Colonic mucosa (tissue), 4 donors: ENCODE data around the gene AGBL4. TPM values are rescaled to one million over a fixed set of nuclear protein-coding genes. Genes with fewer than 3 reads are reported as not detected.

Source experiments
- DNase-seq: peaks from one replicate; pipeline ENCODE4 v3.0.0-alpha.2; 2020
- H3K27ac ChIP-seq: fragments of 200-600 bp; one replicate; pipeline ENCODE4 v1.8.0; 2021
- H3K27me3 ChIP-seq: fragments of 200-600 bp; one replicate; pipeline ENCODE4 v1.8.0; 2021
- H3K36me3 ChIP-seq: fragments of 200-600 bp; one replicate; pipeline ENCODE4 v1.8.0; 2021
- H3K4me1 ChIP-seq: fragments of 200-600 bp; one replicate; pipeline ENCODE4 v1.8.0; 2021; ENCODE audit warnings: mild to moderate bottlenecking
- H3K4me3 ChIP-seq: fragments of 200-600 bp; one replicate; pipeline ENCODE4 v1.8.0; 2021
- H3K9ac ChIP-seq, 2 donors: one replicate each; pipeline ENCODE4 v1.7.0; 2013; ENCODE audit warnings: control low read depth in 2 of 2, low read depth in 2 of 2, low read length in 2 of 2
- H3K9me3 ChIP-seq: fragments of 200-600 bp; one replicate; pipeline ENCODE4 v1.8.0; 2021
- intact Hi-C: fragments of 100-400 bp; cut with DNase I; formaldehyde crosslinking; loops from one replicate; pipeline ENCODE4 v1.14.1; 2022
- total RNA-seq, 2 donors: library from RNA; stranded (reverse); fragmentation: NEBNext Ultra II Directional in 1 of 2; extraction: Animal tissue kit (Norgen Biotek cat#: 25700) in 1 of 2; gene quantifications; one replicate each; pipeline ENCODE4 v1.2.1, GENCODE V29; 2021
- TF ChIP-seq, protein P1 (sequence below): fragments of 200-600 bp; IDR thresholded peaks from one replicate; pipeline ENCODE4 v1.8.0; 2022; ENCODE audit warnings: antibody characterized with exemption, mild to moderate bottlenecking
- donor health status: healthy.
- donor health status: DM: no; HTN: no; CAD: no.
- donor health status: DM: no; HTN: no; CAD: no.

AGBL4 gene
- total RNA-seq, 2 donors from 2014 or later: 0.24 to 0.30 TPM

DNA sequence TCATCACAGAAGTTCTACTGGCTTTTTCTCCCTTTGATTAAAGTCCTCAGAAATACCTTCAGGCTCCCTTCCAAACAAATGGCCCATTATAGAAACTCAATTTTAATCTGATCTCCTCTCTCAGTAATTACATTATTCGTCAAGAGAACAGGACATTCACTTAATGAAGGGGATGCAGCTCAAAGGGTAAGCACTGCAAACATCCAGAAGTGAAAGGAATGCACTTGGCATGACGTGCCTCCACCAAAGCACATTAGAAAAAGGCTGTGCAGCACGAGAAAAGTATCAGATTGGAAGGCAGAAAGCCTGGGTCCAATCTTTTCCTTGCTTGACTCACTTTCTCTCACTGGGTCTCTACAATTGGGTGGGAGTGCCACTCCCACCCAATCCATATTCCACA lies 1024.4 kb downstream of the AGBL4 start:
- Histone ChIP-seq H3K27ac (no peak overlapping the region), H3K4me1 (no peaks in the 10 kb centered on the region), H3K36me3 (no peaks in the 10 kb centered on the region), H3K9ac (no peak overlapping the region), H3K27me3 (no peaks in the 10 kb centered on the region), H3K4me3 (no peak overlapping the region), H3K9me3 (no peaks in the 10 kb centered on the region)
- intact Hi-C loops: no loop called here
- TF ChIP-seq, protein P1, sequence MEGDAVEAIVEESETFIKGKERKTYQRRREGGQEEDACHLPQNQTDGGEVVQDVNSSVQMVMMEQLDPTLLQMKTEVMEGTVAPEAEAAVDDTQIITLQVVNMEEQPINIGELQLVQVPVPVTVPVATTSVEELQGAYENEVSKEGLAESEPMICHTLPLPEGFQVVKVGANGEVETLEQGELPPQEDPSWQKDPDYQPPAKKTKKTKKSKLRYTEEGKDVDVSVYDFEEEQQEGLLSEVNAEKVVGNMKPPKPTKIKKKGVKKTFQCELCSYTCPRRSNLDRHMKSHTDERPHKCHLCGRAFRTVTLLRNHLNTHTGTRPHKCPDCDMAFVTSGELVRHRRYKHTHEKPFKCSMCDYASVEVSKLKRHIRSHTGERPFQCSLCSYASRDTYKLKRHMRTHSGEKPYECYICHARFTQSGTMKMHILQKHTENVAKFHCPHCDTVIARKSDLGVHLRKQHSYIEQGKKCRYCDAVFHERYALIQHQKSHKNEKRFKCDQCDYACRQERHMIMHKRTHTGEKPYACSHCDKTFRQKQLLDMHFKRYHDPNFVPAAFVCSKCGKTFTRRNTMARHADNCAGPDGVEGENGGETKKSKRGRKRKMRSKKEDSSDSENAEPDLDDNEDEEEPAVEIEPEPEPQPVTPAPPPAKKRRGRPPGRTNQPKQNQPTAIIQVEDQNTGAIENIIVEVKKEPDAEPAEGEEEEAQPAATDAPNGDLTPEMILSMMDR: no peak
- no peak for DNase-seq

DNA sequence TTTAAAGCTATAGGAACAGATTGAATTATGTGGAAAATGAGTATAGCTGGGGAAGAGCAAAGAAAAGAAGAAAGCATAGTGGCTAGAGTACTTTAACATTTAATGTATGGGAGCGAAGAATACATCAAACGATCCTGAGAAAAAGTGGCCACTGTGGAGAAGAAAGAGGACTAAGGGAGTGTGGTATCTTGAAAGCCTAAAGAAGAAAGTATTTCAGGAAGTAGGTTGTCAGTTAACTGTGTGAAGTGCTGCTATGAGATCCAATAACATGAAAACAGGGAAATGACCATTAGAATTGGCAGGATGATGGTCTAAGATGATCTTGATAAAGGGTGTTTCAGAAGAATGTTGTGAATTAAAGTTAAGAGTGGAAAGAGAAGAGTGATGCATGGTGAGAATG lies 1027.4 kb downstream of the AGBL4 start:
- DNase-seq: no peak
- TF ChIP-seq, protein P1: no peak
- intact Hi-C loops: no loop called here
- Histone ChIP-seq H3K27ac (no peak overlapping the region), H3K27me3 (no peaks in the 10 kb centered on the region), H3K36me3 (no peaks in the 10 kb centered on the region), H3K9me3 (no peaks in the 10 kb centered on the region), H3K4me1 (no peaks in the 10 kb centered on the region), H3K4me3 (no peak overlapping the region), H3K9ac (no peak overlapping the region)

DNA sequence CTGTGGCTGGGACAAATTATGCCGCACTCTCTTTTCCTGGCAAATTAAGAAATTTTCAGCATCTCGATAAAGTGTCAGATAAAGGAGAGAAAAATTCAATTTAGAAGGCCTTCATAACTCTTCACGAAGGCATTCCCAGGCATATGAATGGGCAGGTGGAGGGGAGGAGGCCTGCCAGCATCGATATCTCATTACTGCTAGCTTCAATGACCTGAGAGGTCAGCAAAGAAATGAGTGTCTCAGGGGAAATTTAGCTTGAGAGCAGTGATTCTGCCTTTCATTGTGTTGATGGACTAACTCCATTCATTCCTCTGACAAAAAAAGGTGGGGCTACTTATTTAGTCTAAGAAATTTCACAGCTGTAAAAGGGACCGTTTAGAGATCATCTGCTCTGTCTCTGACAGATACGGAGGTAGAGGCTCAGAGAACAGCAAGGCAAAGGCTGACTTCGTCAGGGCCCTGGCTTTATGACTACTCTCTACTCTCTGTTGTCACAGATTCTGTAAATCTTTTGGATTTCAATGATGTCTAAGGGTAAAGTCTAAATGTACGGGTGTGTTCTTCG lies 1035.0 kb downstream of the AGBL4 start:
- Histone ChIP-seq H3K27ac (no peak overlapping the region), H3K36me3 (no peaks in the 10 kb centered on the region), H3K4me3 (no peak overlapping the region), H3K4me1 (no peaks in the 10 kb centered on the region), H3K9ac (no peak overlapping the region), H3K27me3 (no peaks in the 10 kb centered on the region), H3K9me3 (no peaks in the 10 kb centered on the region)
- intact Hi-C loops: no loop called here
- no peak for DNase-seq
- TF ChIP-seq, protein P1: no peak

DNA sequence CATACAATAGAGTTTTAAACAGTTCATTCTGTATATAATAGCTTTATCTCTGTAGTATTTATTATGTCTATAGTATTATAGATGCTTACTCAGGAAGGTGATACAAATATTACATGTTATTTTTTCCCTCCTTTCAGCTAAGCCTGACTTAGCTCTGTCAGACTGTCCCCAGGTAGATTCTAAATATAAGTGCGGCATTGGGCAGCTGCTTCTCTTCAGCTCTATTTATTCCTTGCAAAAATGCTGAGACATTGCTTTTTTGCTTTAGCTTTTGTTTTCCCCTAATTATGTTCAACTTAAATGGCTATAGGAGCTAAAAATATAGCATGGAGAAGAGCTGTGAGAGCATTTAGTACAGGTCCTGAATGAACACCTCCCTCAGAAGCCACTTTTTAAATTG lies 1043.8 kb downstream of the AGBL4 start:
- Histone ChIP-seq H3K4me3 (no peak overlapping the region), H3K27me3 (no peaks in the 10 kb centered on the region), H3K9me3 (no peaks in the 10 kb centered on the region), H3K36me3 (no peaks in the 10 kb centered on the region), H3K27ac (no peak overlapping the region), H3K9ac (no peak overlapping the region), H3K4me1 (no peaks in the 10 kb centered on the region)
- DNase-seq: no peak
- TF ChIP-seq, protein P1: no peak
- intact Hi-C loops: no loop called here

DNA sequence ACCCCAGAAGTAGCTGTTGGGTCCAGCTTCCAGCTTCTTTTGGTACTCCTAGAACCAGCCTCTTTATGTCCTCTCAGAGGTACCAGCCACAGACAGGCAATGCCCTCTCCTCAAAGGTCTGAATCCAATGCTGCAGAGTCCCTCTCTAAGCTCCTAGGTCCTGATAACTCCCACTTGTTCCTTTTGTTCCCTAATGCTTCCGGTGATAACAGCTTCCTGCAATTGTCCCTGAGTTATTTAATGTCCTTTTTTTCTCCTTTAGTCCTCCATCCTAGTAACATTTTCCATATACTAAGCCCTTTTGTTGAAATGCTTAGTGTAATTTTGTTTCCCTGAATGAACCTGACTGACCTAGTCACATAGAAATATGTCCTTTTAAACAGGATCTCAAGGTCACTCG lies 1045.3 kb downstream of the AGBL4 start:
- H3K36me3 ChIP-seq: no peaks in the 10 kb centered on the region
- intact Hi-C loops: no loop called here
- H3K9me3 ChIP-seq: no peaks in the 10 kb centered on the region
- no peak overlapping the region for H3K27ac ChIP-seq
- TF ChIP-seq, protein P1: no peak
- no peak overlapping the region for H3K9ac ChIP-seq
- no peaks in the 10 kb centered on the region for H3K4me1 ChIP-seq
- no peaks in the 10 kb centered on the region for H3K27me3 ChIP-seq
- no peak overlapping the region for H3K4me3 ChIP-seq
- no peak for DNase-seq

DNA sequence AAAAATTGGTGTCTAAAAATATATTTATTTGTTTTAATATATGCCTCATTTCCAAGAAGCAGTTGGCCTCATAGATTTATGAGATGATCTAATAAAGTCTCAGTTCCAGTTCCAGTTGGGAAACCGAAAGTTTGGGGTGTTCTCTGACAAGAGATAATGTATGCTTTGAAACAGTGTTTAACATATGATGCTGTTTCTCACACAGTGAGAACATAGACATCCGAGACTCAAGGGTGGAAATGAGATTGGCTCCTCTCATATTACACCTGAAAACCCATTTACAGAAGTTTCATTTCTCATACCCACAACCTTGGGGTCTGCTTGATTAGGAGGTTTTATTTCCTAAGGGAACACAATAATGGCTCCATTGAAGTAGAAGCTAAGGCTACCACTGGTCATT lies 1046.5 kb downstream of the AGBL4 start:
- intact Hi-C loops: no loop called here
- TF ChIP-seq, protein P1: no peak
- Histone ChIP-seq H3K4me1 (no peaks in the 10 kb centered on the region), H3K9ac (no peak overlapping the region), H3K27me3 (no peaks in the 10 kb centered on the region), H3K36me3 (no peaks in the 10 kb centered on the region), H3K4me3 (no peak overlapping the region), H3K9me3 (no peaks in the 10 kb centered on the region), H3K27ac (no peak overlapping the region)
- no peak for DNase-seq
